ENCODE data around the gene SHROOM1.

The SHROOM1 gene

GRCh38 chr5:132775476-132775961 is 54.9 kb downstream of the SHROOM1 start:
- no peak for DNase-seq

- no peak for DNase-seq
Observed at GRCh38 chr5:132774896-132775295, 55.6 kb downstream of the SHROOM1 start.

- no peak for DNase-seq
Observed at GRCh38 chr5:132774406-132774805, 56.0 kb downstream of the SHROOM1 start.

- no peak for DNase-seq
Observed at GRCh38 chr5:132773601-132774355, 56.7 kb downstream of the SHROOM1 start.

- no peak for DNase-seq
Observed at GRCh38 chr5:132773114-132773513, 57.3 kb downstream of the SHROOM1 start.

GRCh38 chr5:132772291-132773070 is 58.0 kb downstream of the SHROOM1 start:
- DNase-seq = no peak
